ENCODE results near the gene SGTA. TPM values are rescaled to one million over a fixed set of nuclear protein-coding genes. Genes with fewer than 3 reads are reported as not detected.

The SGTA gene
- total and polyA plus RNA-seq, 2 of the 13 experiments (the other 11 are each of a cell fraction or from before 2014, with no cell fraction given) = 43.9 to 47.4 TPM

GRCh38 chr19:2814426-2814825 is 31.4 kb upstream of the SGTA start:
- 99% methylated on average over 11 of the region's 11 CpGs for WGBS (ENCODE audit: low lambda C conversion rate)
- Histone ChIP-seq H3K9me3 (ENCODE audit: low read length) (no peaks in the 10 kb centered on the region), H3K4me1 (ENCODE audit: insufficient read depth, low read length) (peaks cover 18% of the 10 kb centered on the region), H3K4me3 (replicated peaks in 1 of 3; ENCODE audit: insufficient read depth in 1 of 3, low read depth in 2 of 3, low read length in 3 of 3) (no peak overlapping the region), H3K27me3 (ENCODE audit: control insufficient read depth in 1 of 2, insufficient read depth in 2 of 2, low read length in 2 of 2) (no peaks in the 10 kb centered on the region), H3K36me3 (replicated peaks in 1 of 2; ENCODE audit: control insufficient read depth in 1 of 2, insufficient read depth in 2 of 2, low read length in 2 of 2) (peaks cover 6 to 17% of the 10 kb centered on the region in 2 experiments; a peak in 4 of 5 replicates), H4K20me1 (ENCODE audit: insufficient read depth, low read length) (no peaks in the 10 kb centered on the region), H3K9ac (ENCODE audit: insufficient read depth, low read depth, low read length) (no peak overlapping the region), H3K79me2 (ENCODE audit: insufficient read depth, low read length) (no peaks in the 10 kb centered on the region), H3K4me2 (ENCODE audit: low read depth, low read length) (no peak overlapping the region), H3K27ac (ENCODE audit: extremely low read length, insufficient read depth, low read length) (no peak overlapping the region), H2AFZ (ENCODE audit: low read length) (no peak overlapping the region)
- intact Hi-C loops (cut with micrococcal nuclease; ENCODE audit: unreplicated experiment) = no loop called here
- DNase-seq (ENCODE audit: low spot score) (no peak), FAIRE-seq (no peak), ATAC-seq (no peak)
- ChIA-PET CTCF (ENCODE audit: low intra/inter-chr PET ratio, low total read pairs) (no interaction called here), POLR2A (no interaction called here)
- no TSS peak for BruUV-seq (replicated peaks)
- in situ Hi-C loops (cut with HindIII; ENCODE audit: extremely low pct_ligation_motif_present, low pct_unique_long_range_greater_than_20kb) = loop anchor here (10.0 kb wide), 1 partner anchor 60 kb away; no protein-coding TSS in a partner anchor
- TF ChIP-seq ZFP36L1 (CRISPR knock-in tag; IDR thresholded peaks at IDR 0.05) (no peak), ZNF546 (CRISPR knock-in tag; conservative IDR thresholded peaks at IDR 0.05) (no peak), RELA (CRISPR knock-in tag; IDR thresholded peaks at IDR 0.05) (no peak), ZBTB37 (CRISPR knock-in tag; IDR thresholded peaks at IDR 0.05) (no peak), SALL2 (CRISPR knock-in tag; IDR thresholded peaks at IDR 0.05) (no peak), NFAT5 (CRISPR knock-in tag; IDR thresholded peaks at IDR 0.05) (no peak), DNMT1 (CRISPR knock-in tag; IDR thresholded peaks at IDR 0.05) (no peak), DRAP1 (CRISPR knock-in tag; IDR thresholded peaks at IDR 0.05) (no peak), DZIP1 (CRISPR knock-in tag; IDR thresholded peaks at IDR 0.05) (no peak), HIC2 (CRISPR knock-in tag; IDR thresholded peaks at IDR 0.05; ENCODE audit: low read depth) (no peak), SOX13 (IDR thresholded peaks at IDR 0.05) (no peak), SOX13 (CRISPR knock-in tag; conservative IDR thresholded peaks at IDR 0.05 in 1 of 2, IDR thresholded peaks at IDR 0.05 in 1 of 2) (no peak)

Measured in HepG2 (cell line).